GM21619 (cell line): ENCODE data around the gene OR11L1.

Experiments used
- ATAC-seq: cut with Tn5 transposase; IDR thresholded peaks from one replicate; pipeline ENCODE4 v1.9.1; 2021; ENCODE audit not compliant: unreplicated experiment

OR11L1 gene

DNA sequence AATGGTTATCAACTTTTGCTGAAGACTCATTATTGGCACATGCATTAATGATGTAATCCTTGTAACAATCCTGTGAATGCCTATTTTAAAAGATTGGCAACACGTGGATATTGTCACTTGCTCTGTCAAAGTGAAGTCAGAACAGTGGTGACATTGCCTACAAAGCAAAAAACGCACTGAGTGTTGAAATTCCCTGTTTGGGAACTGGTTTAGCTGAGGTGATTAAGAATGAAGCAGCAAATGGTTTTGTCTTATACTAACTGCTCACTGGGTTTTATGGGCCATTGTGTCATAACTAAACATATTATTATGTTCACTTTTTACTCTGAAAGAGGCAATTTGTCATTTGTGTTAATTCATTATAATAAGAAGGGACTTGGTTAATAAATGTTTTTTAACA is 29.1 kb downstream of the OR11L1 start:
- no peak for ATAC-seq

DNA sequence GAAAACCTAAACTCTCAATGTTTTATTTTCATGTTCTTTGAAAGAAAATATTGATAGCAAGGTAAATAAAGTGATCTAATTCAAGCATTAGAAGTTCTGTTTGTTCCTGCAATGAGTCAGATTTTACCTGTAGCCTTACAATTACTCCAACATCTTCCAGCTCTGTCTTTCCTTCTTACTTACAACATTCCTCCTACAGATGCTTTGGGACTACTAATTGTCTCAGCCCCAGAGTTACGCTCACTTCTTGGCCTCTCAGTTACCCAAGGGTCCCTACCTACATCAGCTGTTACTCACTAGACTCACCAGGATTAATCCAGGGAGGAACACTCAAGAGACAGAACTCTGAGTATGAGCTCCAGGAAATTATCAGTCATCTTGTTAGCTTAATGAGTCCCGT is 44.2 kb downstream of the OR11L1 start:
- no peak for ATAC-seq
